SKM-1 treated with dmso at 0.1 percent for 144 hours (cell line): ENCODE data around the gene PROSER1.
A peak's percentile ranks its signal among the peaks of the same experiment; 100 is the strongest.
"Not testable (repeated sequence)": the region's sequence is repeated elsewhere in the genome, so short reads cannot be mapped to it uniquely, and the experiment has no call there.

Source experiments
- DNase-seq: peaks from one replicate; lab custom pipeline; 2025; ENCODE audit not compliant: unreplicated experiment; lab: John Stamatoyannopoulos, UW

The PROSER1 gene

DNA sequence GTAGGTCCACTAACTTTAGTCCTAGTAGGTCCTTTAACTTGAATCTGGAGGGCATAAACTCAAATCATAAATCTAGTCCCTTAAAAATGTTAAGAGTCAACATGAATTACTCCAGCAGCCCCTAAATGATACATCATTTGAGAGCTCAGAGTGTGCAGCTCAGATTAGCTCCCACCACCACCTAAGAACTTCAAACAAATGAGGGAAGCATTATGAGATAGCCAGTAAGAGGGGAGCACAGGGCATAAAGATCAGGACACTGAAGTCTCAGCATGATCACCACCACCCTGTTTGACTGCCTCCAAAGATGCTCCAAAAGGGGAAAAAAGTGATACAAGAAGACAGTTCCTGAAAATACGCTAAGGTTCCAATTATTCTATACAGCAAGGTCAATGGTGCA is 5.7 kb downstream of the PROSER1 start:
- DNase-seq = no peak

- no peak for DNase-seq
Measured at GRCh38 chr13:39025433-39025839, 12.5 kb downstream of the PROSER1 start.

- DNase-seq = no peak
Measured at GRCh38 chr13:39023761-39024160, 14.1 kb downstream of the PROSER1 start.

DNA sequence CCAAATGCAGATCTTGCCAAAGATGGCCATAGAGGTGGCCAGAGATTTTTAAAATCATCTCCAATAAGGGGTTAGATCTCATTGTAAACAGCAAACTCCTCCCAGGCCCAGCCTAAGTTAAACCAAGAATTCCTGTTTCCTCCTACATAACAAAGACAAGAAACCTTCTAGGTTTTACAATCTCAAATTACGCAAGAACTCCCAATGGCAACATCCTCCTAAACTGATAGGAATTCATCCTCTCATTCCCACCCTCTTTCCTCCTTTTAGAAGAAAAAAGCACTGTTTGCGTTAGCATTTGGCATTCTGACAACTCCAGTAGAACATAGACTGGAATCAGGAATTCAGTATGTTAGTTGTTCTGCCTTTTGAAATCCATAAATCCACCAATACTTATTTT is 14.6 kb downstream of the PROSER1 start:
- DNase-seq = no peak

GRCh38 chr13:39020853-39021462 is 16.9 kb downstream of the PROSER1 start:
- DNase-seq = no peak

DNA sequence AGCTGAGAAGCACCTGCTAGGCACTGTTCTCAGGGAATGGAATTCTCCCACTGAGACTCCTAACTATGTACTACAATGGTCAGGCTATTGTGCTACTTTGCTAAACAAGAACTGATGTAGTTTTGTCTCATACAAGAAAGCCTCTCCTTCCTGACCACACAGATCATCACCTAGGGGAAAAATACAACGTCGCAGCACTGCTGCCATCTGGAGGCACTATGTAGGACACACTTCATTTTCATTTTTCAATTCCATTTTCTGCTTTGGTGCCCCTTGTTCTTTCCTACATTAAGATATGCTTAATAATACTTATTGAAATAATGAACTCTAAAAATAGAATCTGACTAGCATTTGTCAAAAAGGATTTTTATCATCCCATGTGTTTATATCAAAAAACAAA is 21.1 kb downstream of the PROSER1 start:
- peak; percentile 4 for DNase-seq

DNA sequence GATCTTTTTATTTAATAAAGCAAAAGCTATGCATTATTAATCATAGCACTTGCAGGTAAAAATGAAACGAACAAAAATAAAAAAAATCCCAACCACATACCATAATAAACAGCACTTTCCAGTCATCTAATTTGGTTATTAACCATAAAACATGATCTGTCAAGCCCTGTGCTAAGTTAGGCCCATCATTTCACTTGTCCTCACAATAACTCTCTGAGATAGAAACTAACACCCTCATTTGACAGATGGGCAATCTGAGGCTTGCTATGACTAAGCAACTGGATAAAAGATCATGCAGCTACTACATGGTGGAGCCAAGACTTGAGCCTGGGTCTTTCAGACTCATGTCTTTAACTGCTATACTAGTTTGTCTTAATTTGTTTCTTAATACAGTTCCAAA is 21.8 kb downstream of the PROSER1 start:
- DNase-seq = no peak

DNA sequence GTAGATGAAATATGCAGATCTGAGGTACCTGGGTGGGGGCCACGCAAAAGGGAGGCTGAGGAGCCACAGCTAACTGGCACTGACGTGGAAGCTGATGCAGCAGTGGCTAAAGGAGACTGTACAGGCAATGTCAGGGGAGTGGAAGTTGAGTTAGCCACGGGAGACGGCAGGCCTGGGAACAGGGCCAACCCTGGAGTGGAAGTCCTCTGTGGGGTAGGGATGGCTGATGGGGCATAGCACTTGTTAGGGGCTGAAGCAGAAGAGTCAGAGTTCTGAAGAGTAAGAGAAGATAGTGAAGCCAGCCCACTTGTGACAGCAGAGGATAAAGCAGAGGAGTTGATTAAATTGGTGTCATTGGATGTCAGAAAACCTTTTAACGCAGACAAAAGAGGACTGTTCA is 24.4 kb downstream of the PROSER1 start:
- DNase-seq = no peak

- DNase-seq = no peak
Measured at GRCh38 chr13:39012608-39013007, 25.3 kb downstream of the PROSER1 start.

DNA sequence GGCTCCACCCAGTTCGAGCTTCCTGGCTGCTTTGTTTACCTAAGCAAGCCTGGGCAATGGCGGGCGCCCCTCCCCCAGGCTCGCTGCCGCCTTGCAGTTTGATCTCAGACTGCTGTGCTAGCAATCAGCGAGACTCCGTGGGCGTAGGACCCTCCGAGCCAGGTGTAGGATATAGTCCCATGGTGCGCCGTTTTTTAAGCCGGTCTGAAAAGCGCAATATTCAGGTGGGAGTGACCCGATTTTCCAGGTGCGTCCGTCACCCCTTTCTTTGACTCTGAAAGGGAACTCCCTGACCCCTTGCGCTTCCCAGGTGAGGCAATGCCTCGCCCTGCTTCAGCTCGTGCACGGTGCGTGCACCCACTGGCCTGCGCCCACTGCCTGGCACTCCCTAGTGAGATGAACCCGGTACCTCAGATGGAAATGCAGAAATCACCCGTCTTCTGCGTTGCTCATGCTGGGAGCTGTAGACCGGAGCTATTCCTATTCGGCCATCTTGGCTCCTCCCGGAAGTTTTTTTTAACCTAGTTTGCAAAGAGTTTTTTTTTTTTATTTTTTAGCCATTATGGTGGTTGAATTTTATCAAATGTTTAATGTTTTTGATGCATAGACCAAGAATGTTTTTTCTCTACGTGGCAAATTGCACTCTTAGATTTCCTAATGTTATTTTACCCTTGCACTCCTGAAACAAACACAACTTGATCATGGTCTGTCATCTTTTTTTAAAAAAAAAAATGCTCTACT is 31.3 kb downstream of the PROSER1 start:
- not testable (repeated sequence) for DNase-seq

GRCh38 chr13:38998739-38999138 is 39.1 kb downstream of the PROSER1 start:
- no peak for DNase-seq

DNA sequence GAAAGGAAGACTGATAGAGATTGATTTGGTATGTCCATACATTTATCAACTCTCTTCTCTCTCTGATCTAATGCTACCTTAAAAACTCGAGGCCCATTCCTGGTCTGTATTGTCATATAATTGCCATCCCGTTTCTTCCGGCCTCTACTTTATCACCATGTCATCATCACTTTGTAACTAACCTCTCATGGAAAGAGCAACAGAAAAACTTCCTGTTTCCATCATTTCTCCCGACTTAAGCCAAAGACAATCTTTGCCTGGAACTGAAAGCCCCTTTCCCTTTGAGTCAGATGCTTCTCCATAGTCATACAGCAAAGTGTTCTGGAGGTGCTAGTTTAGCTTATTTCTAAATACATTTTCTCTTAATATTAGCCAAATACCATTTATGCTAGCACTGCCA is 44.5 kb downstream of the PROSER1 start:
- no peak for DNase-seq

- no peak for DNase-seq
Measured at GRCh38 chr13:38990693-38991092, 47.2 kb downstream of the PROSER1 start, which contains the start of gene STOML3. STOML3 (minus strand) TSS chr13:38990831; CDS start chr13:38990721, 110 bp downstream.

DNA sequence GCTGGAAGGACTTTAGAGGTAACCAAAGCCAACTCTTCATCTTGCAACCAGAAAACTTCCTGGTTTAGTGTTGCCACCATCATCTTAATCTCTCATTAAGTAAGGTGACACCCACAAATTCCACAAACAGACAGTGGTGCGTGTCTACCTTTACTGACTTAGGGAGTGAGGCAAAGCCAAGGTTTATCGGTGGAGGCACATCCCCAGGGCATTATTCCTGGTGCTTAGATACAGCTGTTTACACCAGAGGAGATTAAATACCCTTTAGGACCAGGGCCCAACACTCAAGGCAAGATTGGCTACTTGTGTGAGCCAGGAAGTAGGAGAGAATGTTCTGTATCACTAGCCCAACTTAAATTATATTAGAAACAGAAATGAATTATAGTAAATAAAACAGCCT is 56.8 kb downstream of the PROSER1 start:
- no peak for DNase-seq

DNA sequence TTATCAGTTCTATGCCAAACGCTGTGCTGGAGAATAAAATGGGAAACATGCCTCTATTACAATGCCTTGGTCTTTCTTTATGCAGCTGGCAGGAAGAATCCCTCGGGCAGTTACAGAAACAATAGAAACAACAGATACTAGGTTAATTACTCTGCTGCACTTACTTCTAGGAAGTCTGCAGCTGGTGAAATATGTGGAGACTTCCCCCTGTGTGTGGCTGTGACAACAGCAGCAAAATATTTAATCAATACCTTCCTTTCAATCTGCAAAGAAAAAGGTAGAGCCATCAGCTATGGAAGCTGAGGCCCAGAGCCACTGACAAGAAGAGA is 57.2 kb downstream of the PROSER1 start:
- DNase-seq = no peak

DNA sequence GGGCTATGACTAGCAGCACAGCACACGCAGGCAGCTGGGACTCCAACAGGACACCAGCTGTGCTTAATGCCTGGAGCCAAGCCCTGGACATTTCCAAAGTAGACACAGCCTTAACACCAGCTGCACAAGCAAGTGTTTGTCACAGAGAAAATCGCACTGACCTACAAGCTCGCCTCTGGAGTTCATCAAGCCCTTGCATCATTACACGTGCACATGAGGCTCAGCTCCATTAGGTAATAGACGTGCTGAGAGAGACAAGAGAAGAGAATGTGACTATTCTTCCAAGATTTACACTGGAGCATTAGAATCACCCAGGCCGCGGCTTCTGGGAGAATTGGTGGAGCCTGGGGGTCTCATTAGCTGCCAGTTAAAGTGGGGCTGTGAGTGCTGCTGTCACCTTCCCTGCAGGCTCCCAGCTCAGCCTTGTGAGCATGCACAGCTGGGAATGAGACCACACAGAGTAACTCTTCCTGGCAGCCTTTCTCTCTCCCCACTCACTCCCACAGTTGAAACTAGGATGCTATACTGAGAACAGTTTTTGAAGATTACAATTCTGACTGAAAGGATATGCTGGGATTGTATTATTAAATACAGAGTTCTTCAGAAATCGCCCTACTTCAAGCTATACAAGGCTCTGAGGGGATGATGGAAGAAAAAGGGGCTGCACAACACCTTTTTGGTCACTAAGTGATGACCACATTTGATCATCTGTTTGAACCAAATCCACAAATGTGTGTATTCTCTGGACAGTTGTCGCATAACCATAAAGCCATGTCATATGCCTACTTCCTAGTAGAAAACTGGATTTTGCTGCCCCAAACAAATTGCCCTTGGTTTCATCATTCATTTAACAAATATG is 57.8 kb downstream of the PROSER1 start:
- DNase-seq = no peak

DNA sequence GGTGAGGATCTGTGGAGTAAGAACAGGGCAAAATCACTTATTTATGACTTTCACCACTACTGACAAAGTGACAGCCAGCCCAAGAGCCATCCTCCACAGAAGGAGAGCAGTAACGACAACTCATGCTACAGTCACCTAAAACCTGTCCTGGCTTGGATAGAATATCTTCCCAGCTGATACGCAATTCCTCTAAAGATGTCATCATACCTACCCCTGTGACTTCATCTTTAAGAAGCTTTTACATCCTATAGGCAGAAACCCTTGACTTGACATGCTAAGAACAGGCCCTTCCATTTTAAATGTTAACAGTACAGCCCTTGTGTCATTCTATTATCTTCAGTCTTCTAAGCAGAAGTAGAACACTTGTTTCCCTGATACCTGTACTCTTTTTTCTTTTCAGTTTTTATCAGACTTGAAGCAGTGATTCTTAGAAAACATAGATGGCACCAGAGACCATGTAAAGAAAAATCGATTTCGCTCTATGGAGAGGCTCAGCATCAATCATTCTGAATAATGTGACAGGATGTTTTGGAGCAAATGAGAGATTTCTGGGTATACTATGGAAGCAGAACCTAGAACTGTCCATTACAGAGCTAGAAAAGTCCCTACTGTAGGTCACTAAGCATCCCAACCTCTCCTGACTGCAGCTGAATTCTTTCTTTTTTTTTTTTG is 67.4 kb downstream of the PROSER1 start:
- DNase-seq = no peak

DNA sequence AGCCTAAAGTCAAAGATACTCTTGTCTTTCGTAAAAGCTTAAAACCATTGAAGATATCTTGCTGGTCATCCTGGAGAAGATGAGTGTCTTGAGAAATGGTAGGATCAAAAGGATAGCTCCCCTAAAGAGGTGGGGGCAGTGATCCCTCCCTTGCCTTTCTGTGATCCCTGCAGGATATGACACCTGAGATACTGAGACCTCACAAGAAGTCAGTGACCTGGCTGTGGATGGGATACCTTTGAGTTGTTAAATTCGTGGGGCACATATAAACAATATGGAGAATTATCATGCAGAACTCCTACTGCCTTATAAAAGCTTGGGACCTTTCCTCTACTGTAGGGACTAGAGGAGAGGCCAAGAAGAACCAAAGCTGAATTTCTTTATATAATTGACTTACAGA is 68.7 kb downstream of the PROSER1 start:
- DNase-seq = no peak

DNA sequence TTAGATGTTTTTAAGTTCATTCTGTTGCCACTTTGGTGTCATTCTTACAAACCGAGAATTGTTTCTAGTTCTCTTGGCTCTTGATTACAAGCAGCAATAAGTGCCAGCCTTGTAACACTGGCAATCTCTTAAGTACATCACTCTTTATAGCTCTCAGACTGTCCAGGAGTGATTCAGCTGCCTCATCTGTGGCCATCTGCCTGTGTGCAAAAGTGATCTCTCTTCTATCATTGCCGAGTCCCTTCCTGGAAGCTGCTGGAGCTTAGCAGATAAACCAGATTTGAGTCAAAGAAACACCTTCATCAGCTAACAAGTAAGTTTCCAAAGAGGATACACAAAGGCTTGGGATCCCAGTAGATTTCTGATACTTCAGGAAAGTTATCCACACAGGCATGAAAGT is 70.4 kb downstream of the PROSER1 start:
- DNase-seq = no peak

DNA sequence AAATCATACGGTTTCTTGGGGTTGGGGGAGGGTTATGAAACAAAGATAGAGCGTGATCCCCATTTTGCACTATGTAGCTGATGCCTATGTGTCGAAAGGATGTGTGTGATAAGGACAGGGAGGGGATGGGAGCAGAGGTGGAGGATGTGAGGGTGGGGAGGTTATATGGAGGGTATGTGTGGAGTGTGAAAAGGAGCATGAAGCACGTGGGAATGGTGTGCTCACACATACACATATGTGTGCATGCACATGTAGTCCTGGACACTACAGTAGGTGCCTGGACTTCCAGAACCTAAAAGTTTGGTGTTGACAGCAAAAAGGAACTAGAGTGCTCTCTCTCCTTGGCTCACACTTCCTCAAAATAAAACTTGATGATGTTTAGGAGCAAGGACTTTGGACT is 72.6 kb downstream of the PROSER1 start:
- DNase-seq = peak; percentile 8

DNA sequence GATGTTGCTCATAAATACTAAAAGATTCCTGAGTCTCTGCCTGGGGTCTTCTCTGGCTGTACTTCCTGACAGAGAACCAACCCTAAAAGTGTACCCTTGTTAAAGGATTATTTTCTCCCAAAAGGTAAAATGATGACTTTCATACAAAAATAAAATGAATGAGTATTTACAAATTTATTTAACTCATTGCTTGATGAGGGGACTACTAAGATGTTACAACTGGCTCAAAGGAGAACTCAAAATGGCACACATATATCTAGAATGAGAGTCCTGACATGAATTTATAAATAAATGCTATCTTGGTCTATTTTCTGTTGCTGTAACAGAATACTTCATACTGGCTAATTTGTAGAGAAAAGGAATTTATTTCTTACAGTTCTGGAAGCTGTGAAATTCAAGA is 77.7 kb downstream of the PROSER1 start:
- DNase-seq = no peak
